Ishikawa (cell line): ENCODE results near the gene SLC2A2.

ENCODE experiments used
- CEBPB ChIP-seq: IDR thresholded peaks from 2 replicates; pipeline ENCODE4 v1.6.1; 2012
- EGR1 ChIP-seq: IDR thresholded peaks from 2 replicates; pipeline ENCODE4 v1.6.1; 2012
- EP300 ChIP-seq: IDR thresholded peaks from 2 replicates; pipeline ENCODE4 v1.6.1; 2012; ENCODE audit warnings: borderline replicate concordance
- MAX ChIP-seq: IDR thresholded peaks from 2 replicates; pipeline ENCODE4 v1.6.1; 2012
- NFIC ChIP-seq: IDR thresholded peaks from 2 replicates; pipeline ENCODE4 v1.6.1; 2012
- RAD21 ChIP-seq: IDR thresholded peaks from 2 replicates; pipeline ENCODE4 v1.6.1; 2012; ENCODE audit warnings: low read depth
- REST ChIP-seq: IDR thresholded peaks from 2 replicates; pipeline ENCODE4 v1.6.1; 2012; ENCODE audit warnings: low read depth, mild to moderate bottlenecking
- TAF1 ChIP-seq: IDR thresholded peaks from 2 replicates; pipeline ENCODE4 v1.6.1; 2012; ENCODE audit warnings: low read depth, mild to moderate bottlenecking
- TCF12 ChIP-seq: IDR thresholded peaks from 2 replicates; pipeline ENCODE4 v1.6.1; 2012; ENCODE audit warnings: low read depth
- USF1 ChIP-seq: IDR thresholded peaks from 2 replicates; pipeline ENCODE4 v1.6.1; 2012
- YY1 ChIP-seq: IDR thresholded peaks from 2 replicates; pipeline ENCODE4 v1.6.1; 2012; ENCODE audit warnings: low read depth

GRCh38 chr3:171065732-171066131, 39.2 kb upstream of the SLC2A2 start:
- no peak for TF ChIP-seq MAX
- TF ChIP-seq YY1, result no peak
- no peak for TF ChIP-seq USF1
- TF ChIP-seq EGR1, result no peak
- no peak for TF ChIP-seq NFIC
- TF ChIP-seq RAD21, result no peak
- no peak for TF ChIP-seq REST
- no peak for TF ChIP-seq EP300
- TF ChIP-seq TAF1, result no peak
- TF ChIP-seq CEBPB, result no peak
- no peak for TF ChIP-seq TCF12
